WTC11 (cell line): Measurements from ENCODE around the gene DHRSX.

Source experiments
- AFF4 ChIP-seq: sonication (generic); formaldehyde crosslinking; IDR thresholded peaks from 2 replicates; pipeline ENCODE4 v1.8.1; 2023; ENCODE audit warnings: mild to moderate bottlenecking, missing genetic modification reagents, borderline replicate concordance
- ATF2 ChIP-seq: sonication (generic); formaldehyde crosslinking; IDR thresholded peaks from 2 replicates; pipeline ENCODE4 v1.8.1; 2022; ENCODE audit warnings: low read depth, missing genetic modification reagents, borderline replicate concordance
- ATF3 ChIP-seq: sonication (generic); formaldehyde crosslinking; conservative IDR thresholded peaks from 2 replicates; pipeline ENCODE4 v1.8.1; 2022; ENCODE audit warnings: mild to moderate bottlenecking, missing genetic modification reagents
- ETV6 ChIP-seq: sonication (generic); formaldehyde crosslinking; IDR thresholded peaks from 2 replicates; pipeline ENCODE4 v1.8.1; 2022; ENCODE audit warnings: mild to moderate bottlenecking, missing genetic modification reagents
- FOXP4 ChIP-seq: sonication (generic); formaldehyde crosslinking; IDR thresholded peaks from 2 replicates; pipeline ENCODE4 v1.8.0; 2022; ENCODE audit warnings: mild to moderate bottlenecking, missing genetic modification reagents
- JUN ChIP-seq: sonication (generic); formaldehyde crosslinking; IDR thresholded peaks from 2 replicates; pipeline ENCODE4 v1.8.0; 2023; ENCODE audit warnings: mild to moderate bottlenecking, missing genetic modification reagents
- MXD4 ChIP-seq: fragments of 250-450 bp; sonication (Bioruptor Pico); IDR thresholded peaks from 2 replicates; pipeline ENCODE4 v1.8.0; 2021; ENCODE audit warnings: mild to moderate bottlenecking, moderate library complexity, borderline replicate concordance
- NFYB ChIP-seq: sonication (generic); formaldehyde crosslinking; conservative IDR thresholded peaks from 2 replicates; pipeline ENCODE4 v1.8.0; 2022; ENCODE audit warnings: low read depth, missing genetic modification reagents
- RELA ChIP-seq: sonication (generic); formaldehyde crosslinking; IDR thresholded peaks from 2 replicates; pipeline ENCODE4 v1.8.1; 2022; ENCODE audit warnings: missing genetic modification reagents, mild to moderate bottlenecking, borderline replicate concordance
- ZNF232 ChIP-seq: sonication (generic); formaldehyde crosslinking; IDR thresholded peaks from 2 replicates; pipeline ENCODE4 v1.8.0; 2022; ENCODE audit warnings: mild to moderate bottlenecking, missing genetic modification reagents
- TF ChIP-seq, protein P1 (sequence below): fragments of 200-600 bp; IDR thresholded peaks from 2 replicates; pipeline ENCODE4 v1.8.0; 2022; ENCODE audit warnings: antibody characterized with exemption
- TF ChIP-seq, protein P2 (sequence below): sonication (generic); formaldehyde crosslinking; IDR thresholded peaks from 2 replicates; pipeline ENCODE4 v1.8.1; 2023; ENCODE audit warnings: mild to moderate bottlenecking, missing genetic modification reagents, moderate library complexity

GRCh38 chrX:2262668-2263055 lies 238.1 kb downstream of the DHRSX start:
- TF ChIP-seq ATF2 (CRISPR knock-in tag) (no peak), MXD4 (CRISPR knock-in tag) (no peak), FOXP4 (CRISPR knock-in tag) (no peak), ATF3 (no peak), ZNF232 (no peak), RELA (no peak), JUN (CRISPR knock-in tag) (no peak), NFYB (CRISPR knock-in tag) (no peak), ETV6 (CRISPR knock-in tag) (no peak), AFF4 (CRISPR knock-in tag) (no peak)
- TF ChIP-seq, protein P1, sequence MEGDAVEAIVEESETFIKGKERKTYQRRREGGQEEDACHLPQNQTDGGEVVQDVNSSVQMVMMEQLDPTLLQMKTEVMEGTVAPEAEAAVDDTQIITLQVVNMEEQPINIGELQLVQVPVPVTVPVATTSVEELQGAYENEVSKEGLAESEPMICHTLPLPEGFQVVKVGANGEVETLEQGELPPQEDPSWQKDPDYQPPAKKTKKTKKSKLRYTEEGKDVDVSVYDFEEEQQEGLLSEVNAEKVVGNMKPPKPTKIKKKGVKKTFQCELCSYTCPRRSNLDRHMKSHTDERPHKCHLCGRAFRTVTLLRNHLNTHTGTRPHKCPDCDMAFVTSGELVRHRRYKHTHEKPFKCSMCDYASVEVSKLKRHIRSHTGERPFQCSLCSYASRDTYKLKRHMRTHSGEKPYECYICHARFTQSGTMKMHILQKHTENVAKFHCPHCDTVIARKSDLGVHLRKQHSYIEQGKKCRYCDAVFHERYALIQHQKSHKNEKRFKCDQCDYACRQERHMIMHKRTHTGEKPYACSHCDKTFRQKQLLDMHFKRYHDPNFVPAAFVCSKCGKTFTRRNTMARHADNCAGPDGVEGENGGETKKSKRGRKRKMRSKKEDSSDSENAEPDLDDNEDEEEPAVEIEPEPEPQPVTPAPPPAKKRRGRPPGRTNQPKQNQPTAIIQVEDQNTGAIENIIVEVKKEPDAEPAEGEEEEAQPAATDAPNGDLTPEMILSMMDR, result no peak
- TF ChIP-seq, protein P2, sequence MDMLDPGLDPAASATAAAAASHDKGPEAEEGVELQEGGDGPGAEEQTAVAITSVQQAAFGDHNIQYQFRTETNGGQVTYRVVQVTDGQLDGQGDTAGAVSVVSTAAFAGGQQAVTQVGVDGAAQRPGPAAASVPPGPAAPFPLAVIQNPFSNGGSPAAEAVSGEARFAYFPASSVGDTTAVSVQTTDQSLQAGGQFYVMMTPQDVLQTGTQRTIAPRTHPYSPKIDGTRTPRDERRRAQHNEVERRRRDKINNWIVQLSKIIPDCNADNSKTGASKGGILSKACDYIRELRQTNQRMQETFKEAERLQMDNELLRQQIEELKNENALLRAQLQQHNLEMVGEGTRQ, result no peak
